AG09309 (cell line): ENCODE measurements around the gene EHD1.

Experiments
- DNase-seq: peaks from one replicate; pipeline ENCODE4 v3.0.0-alpha.2; 2010; ENCODE audit warnings: low read depth
- H3K4me3 ChIP-seq: 2 replicates; pipeline ENCODE4 v1.5.1; 2011; ENCODE audit warnings: mild to moderate bottlenecking, low read depth, low read length, moderate library complexity; ENCODE audit not compliant: control insufficient read depth
- CTCF ChIP-seq: IDR thresholded peaks from 2 replicates; pipeline ENCODE4 v1.5.1; 2011; ENCODE audit warnings: mild to moderate bottlenecking, low read depth, low read length, inconsistent platforms; ENCODE audit not compliant: insufficient read depth, control insufficient read depth; ENCODE audit errors: missing control alignments

EHD1 gene

GRCh38 chr11:64834723-64835615 lies 43.5 kb downstream of the EHD1 start:
- no peak overlapping the region for H3K4me3 ChIP-seq
- no peak for TF ChIP-seq CTCF
- DNase-seq, result no peak

GRCh38 chr11:64834031-64834722 lies 44.2 kb downstream of the EHD1 start:
- no peak overlapping the region for H3K4me3 ChIP-seq
- TF ChIP-seq CTCF, result no peak
- DNase-seq, result no peak

DNA sequence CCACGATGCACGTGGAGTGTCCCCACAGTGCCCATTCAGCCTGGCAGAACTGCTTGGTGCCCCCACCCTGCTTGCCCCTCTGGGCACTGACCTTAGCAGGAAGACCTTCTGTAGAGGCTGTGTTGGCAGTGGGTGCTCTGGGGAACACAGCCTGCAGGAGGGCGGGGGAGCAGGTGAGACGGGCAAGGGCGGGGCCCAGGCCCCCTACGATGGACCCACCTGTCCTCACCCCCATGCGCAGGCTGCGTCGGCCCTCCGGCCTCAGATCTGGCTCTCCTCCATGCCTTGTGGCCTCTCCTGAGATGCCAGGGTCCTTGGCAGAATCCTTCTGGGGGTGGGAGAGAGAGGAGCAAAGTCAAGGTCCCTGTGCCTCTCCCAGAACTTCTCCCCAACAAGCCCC lies 44.9 kb downstream of the EHD1 start:
- DNase-seq, result no peak
- no peak for TF ChIP-seq CTCF
- no peak overlapping the region for H3K4me3 ChIP-seq

- H3K4me3 ChIP-seq, result no peak overlapping the region
- no peak for DNase-seq
- TF ChIP-seq CTCF, result no peak
Measured at GRCh38 chr11:64833198-64833502, 45.3 kb downstream of the EHD1 start.

DNA sequence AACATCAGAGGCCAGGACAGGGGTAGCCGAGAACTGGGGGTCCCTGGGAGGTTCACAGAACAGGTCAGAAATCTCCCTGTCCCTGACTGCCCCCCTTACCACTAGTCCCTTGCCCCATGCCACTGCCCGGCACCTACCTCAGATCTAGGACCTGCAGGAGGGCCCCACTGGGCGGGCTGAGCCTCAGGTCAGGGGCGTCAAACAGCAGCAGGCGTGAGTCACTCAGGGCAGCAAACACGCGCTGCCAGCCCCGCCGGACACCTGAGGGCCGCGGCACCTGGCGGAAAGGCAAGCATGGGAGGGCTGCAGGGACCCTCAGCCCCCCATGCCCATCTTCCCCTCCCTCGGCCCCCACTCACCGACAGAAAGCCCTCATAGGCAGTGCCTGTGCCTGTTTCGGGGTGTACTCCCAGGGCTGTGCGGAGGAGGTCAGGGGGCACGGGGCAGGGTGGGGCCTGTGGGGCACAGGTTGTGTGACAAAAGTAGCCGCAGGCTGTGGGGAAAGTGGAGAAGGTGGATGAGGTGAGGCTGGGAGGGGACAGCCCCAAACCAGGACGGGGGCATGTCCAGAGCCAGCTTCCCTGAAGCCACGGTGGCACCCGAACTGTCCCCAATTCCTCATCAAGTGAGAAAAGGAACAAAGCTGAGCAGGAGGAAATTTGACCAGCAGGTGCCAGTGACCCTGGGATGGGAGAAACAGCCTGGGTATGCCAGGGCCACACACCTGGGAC lies 45.8 kb downstream of the EHD1 start:
- H3K4me3 ChIP-seq, result no peak overlapping the region
- DNase-seq, result no peak
- no peak for TF ChIP-seq CTCF

GRCh38 chr11:64831411-64831891 lies 47.0 kb downstream of the EHD1 start:
- DNase-seq, result no peak
- no peak for TF ChIP-seq CTCF
- no peak overlapping the region for H3K4me3 ChIP-seq
